ENCODE measurements around the gene KRTAP5-10. TPM values are rescaled to one million over a fixed set of nuclear protein-coding genes. Genes with fewer than 3 reads are reported as not detected.

Gene KRTAP5-10
- total RNA-seq, result not detected
- polyA plus RNA-seq (ENCODE audit: insufficient read length in 6 of 6), result under 1 TPM in 2 of 6 donors, not detected in 4; 0.14 to 0.27 TPM
- long read RNA-seq, donor 1, result 0 reads
- long read RNA-seq, donor 2, result 0 reads
- long read RNA-seq, donor 3, result 0 reads
- long read RNA-seq, donor 4, result 0 reads
- long read RNA-seq, donor 5, partial matches to known transcripts, result 0 of 1 reads
- long read RNA-seq, donor 5, other reads (novel, unspliced or antisense), result 0 of 1 reads
- long read RNA-seq, donor 6, result 0 reads
- long read RNA-seq, donor 7, result 0 reads
- long read RNA-seq, donor 8, result 0 reads
- long read RNA-seq, donor 9, result 0 reads
- long read RNA-seq, donor 10, result 0 reads
- long read RNA-seq, donor 11, result 0 reads
- long read RNA-seq, donor 12, result 0 reads

DNA sequence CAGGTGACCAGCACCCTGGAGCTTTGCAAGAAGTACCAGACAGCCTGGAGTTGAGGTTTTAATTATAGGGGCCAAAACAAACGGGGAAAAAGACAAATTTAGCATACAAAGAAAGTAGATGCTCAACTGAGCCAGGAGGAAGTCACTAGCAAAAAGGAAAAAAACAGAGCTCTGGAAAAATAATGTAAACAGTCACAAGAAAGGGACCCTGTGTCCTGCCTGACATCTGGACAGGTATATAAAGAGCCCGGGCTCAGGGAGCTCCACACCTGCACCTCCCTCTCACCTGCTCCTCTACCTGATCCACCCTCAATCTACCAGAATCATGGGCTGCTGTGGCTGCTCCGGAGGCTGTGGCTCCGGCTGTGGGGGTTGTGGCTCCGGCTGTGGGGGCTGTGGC is at the start of gene KRTAP5-10:
Gene KRTAP5-10 (plus strand): TSS at position 301 of the 400 bp plus-strand sequence. CDS start 25 bp downstream, at position 326.
- no peak for ATAC-seq

DNA sequence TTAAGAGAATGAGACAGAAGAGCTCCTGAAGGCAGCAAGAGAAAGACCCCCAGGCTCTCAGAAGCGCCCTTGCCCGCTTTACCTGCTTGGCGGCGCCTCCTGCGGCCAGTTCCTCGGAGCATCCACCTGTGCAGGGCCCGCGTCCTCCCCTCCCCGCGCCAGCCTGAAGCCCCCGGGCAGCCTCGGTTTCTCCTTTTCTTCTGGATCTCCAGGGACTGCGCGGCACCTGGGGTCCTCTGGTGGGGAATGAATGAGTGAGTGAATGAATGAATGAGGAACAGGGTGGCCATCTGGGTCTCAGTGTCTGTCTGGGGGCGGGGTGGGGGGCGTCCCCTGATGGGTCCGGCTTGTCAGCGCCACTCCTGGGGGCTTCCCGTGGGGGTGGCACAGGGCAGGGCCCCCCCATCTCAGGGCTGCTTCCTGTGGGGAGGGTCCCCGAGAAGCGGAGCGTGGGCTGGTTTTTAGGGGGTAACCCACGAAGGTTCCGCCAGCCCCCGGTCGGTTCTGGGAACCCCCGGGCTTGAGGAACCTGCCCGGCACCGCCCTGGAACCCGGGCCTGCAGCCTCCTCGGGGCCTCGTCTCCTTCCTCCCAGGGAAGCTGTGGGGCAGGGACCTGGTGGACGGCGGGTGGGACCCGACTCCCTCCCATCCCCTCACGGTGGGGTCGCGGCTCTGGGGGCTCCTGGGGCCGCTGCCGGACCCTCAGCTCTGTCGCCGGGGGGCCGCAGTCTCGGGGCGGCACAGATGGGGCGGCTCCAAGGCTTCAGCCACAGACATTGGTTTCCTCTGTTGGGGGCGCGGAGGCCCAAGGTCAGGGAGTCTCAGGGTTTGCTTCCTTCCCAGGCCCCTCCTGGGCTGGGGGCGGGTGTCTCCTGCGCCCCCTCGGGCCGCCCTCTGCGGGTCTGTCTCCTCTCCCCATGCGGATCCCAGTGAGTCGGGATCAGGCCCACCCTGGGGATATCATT is 46.6 kb upstream of the KRTAP5-10 start:
- Histone ChIP-seq H3K27me3 (no peaks in the 10 kb centered on the region), H3K36me3 (no peaks in the 10 kb centered on the region), H3K4me1 (no peaks in the 10 kb centered on the region), H3K9me3 (no peaks in the 10 kb centered on the region), H3K27ac (no peak overlapping the region), H3K4me3 (no peak overlapping the region)
- ATAC-seq (no peak), DNase-seq (no peak)
- TF ChIP-seq, protein P1, sequence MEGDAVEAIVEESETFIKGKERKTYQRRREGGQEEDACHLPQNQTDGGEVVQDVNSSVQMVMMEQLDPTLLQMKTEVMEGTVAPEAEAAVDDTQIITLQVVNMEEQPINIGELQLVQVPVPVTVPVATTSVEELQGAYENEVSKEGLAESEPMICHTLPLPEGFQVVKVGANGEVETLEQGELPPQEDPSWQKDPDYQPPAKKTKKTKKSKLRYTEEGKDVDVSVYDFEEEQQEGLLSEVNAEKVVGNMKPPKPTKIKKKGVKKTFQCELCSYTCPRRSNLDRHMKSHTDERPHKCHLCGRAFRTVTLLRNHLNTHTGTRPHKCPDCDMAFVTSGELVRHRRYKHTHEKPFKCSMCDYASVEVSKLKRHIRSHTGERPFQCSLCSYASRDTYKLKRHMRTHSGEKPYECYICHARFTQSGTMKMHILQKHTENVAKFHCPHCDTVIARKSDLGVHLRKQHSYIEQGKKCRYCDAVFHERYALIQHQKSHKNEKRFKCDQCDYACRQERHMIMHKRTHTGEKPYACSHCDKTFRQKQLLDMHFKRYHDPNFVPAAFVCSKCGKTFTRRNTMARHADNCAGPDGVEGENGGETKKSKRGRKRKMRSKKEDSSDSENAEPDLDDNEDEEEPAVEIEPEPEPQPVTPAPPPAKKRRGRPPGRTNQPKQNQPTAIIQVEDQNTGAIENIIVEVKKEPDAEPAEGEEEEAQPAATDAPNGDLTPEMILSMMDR (IDR thresholded peaks at IDR 0.05), result no peak
- intact Hi-C loops (cut with DNase I), result no loop called here

More for the DNA sequence above, at the start of gene KRTAP5-10:
- Histone ChIP-seq H3K27ac (no peak within 1 kb of the TSS), H3K4me3 (no peak within 1 kb of the TSS), H3K36me3 (no peaks in the 10 kb centered on the region), H3K27me3 (peaks cover 0 to 17% of the 10 kb centered on the region in 2 donors), H3K4me1 (no peaks in the 10 kb centered on the region), H3K9me3 (no peaks in the 10 kb centered on the region)
- TF ChIP-seq, protein P1 (IDR thresholded peaks at IDR 0.05), result no peak
- no peak for DNase-seq
- intact Hi-C loops (cut with DNase I), result no loop called here

GRCh38 chr11:71519546-71519945 is 45.8 kb upstream of the KRTAP5-10 start:
- intact Hi-C loops (cut with DNase I), result no loop called here
- TF ChIP-seq, protein P1 (IDR thresholded peaks at IDR 0.05), result no peak
- ATAC-seq (no peak), DNase-seq (no peak)
- no peak overlapping the region for H3K4me3 ChIP-seq
- H3K27ac ChIP-seq, result no peak overlapping the region
- no peaks in the 10 kb centered on the region for H3K9me3 ChIP-seq
- H3K36me3 ChIP-seq, result no peaks in the 10 kb centered on the region
- H3K27me3 ChIP-seq, result no peaks in the 10 kb centered on the region
- H3K4me1 ChIP-seq, result no peaks in the 10 kb centered on the region

DNA sequence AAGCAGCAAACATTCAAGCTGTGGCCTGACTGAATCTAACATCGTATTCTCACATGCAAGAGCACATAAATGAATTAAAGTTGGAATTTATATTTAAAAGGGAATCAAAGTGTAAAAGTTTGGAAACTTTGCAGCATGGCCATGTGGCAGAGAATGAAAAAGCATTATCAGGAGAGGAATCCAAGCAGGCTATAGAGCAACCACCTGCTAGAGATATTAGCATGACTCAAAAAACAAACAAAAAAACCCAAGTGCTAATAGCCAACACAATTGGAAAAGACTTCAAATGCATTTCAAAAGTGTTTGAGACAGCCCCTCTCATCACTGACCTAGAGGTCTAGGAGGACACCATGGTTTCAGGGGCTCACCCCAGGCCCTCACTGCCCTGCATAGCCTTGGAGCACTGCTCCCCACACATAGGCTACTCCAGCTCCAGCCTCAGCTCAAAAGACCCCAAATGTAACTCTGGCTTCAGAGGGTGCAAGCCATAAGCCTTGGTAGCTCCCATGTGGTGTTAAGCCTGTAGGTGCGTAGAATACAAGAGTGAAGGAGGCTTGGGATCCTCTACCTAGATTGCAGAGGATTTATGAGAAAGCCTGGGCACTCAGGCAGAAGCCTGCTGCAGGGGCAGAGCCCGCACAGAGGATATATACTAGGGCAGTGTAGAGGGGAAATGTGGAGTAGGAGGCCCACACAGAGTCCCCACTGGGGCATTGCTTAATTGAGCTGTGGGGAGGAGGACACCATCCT is 40.0 kb upstream of the KRTAP5-10 start:
- Histone ChIP-seq H3K27me3 (no peaks in the 10 kb centered on the region), H3K9me3 (no peaks in the 10 kb centered on the region), H3K36me3 (no peaks in the 10 kb centered on the region), H3K4me3 (no peak overlapping the region), H3K27ac (no peak overlapping the region), H3K4me1 (no peaks in the 10 kb centered on the region)
- no peak for DNase-seq
- TF ChIP-seq, protein P1 (IDR thresholded peaks at IDR 0.05), result no peak
- no peak for ATAC-seq
- intact Hi-C loops (cut with DNase I), result no loop called here

Measured in left lung (tissue), 14 donors.